COLO668 (cell line): ENCODE results near the gene MIB2.
"Not testable (repeated sequence)": the region's sequence is repeated elsewhere in the genome, so short reads cannot be mapped to it uniquely, and the experiment has no call there.

Source experiments
- DNase-seq: peaks from one replicate; lab custom pipeline; 2025; ENCODE audit not compliant: unreplicated experiment; lab: John Stamatoyannopoulos, UW

Gene MIB2

DNA sequence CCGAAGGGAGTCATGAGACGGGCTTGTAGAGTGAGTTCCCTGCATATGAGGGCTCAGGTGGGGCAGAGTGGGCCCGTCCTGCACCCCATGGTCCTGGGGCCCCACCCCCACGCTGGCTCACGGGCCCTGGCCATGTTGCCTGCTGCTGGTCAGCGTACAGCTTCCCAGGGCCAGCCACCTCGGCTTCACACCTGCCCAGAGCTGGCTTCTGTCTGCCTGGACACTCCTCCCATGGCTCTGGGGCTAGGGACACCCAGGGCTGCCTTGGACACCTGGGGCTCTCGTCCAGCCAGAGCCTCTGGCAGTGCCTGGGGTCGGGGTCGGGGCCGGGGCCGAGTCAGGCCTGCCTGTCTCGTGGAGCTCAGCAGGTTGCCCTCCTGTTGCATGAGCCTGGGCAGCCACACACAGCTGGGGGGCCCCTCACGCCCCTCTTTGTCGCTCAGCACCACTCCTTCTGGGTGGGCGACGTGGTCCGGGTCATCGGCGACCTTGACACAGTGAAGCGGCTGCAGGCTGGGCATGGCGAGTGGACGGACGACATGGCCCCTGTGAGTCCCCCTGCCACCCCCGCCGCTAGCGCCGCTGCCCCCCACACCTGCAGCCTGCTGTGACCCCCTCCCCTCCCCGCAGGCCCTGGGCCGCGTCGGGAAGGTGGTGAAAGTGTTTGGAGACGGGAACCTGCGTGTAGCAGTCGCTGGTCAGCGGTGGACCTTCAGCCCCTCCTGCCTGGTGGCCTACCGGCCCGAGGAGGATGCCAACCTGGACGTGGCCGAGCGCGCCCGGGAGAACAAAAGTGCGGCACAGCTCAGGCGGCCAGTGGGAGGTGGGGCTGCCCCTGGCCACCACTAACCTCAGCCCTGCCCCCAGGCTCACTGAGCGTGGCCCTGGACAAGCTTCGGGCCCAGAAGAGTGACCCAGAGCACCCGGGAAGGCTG, 11.2 kb downstream of the MIB2 start:
- no peak for DNase-seq

DNA sequence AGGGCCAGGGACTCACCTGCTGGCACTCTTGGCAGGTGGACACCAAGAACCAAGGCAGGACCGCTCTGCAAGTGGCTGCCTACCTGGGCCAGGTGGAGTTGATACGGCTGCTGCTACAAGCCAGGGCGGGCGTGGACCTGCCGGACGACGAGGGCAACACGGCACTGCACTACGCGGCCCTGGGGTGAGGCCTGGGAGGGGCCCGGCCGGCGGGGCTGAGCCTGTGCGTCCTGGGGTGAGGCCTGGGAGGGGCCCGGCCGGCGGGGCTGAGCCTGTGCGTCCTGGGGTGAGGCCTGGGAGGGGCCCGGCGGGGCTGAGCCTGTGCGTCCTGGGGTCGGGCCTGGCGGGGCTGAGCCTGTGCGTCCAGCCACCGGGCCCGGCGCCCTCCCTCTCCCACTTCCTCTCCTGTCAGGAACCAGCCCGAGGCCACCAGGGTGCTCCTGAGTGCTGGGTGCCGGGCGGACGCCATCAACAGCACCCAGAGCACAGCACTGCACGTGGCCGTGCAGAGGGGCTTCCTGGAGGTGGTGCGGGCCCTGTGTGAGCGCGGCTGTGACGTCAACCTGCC, 12.0 kb downstream of the MIB2 start:
- no peak for DNase-seq

DNA sequence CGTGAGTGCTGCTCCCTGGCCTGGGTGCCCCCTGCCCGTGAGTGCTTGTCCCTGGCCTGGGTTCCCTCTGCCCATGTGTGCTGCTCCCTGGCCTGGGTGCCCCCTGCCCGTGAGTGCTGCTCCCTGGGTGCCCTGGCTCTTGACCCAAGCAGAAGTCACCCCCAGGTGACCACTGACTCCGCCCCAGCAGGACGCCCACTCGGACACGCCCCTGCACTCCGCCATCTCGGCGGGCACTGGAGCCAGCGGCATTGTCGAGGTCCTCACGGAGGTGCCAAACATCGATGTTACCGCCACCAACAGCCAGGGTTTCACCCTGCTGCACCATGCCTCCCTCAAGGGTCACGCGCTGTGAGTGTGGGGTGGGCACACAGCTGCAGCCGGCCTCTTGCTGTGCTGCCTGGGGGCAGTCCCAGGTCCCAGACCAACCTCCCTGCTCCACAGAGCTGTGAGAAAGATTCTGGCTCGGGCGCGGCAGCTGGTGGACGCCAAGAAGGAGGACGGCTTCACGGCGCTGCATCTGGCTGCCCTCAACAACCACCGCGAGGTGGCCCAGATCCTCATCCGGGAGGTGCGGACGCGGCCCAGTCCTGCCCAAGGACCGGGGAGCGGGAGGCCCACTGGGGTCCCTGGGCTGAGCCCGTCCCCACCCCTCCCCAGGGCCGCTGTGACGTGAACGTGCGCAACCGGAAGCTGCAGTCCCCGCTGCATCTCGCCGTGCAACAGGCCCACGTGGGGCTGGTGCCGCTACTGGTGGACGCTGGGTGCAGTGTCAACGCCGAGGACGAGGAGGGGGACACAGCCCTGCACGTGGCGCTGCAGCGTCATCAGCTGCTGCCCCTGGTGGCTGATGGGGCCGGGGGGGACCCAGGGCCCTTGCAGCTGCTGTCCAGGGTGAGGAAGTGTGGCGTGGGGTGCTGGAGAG, 12.8 kb downstream of the MIB2 start:
- no peak for DNase-seq

DNA sequence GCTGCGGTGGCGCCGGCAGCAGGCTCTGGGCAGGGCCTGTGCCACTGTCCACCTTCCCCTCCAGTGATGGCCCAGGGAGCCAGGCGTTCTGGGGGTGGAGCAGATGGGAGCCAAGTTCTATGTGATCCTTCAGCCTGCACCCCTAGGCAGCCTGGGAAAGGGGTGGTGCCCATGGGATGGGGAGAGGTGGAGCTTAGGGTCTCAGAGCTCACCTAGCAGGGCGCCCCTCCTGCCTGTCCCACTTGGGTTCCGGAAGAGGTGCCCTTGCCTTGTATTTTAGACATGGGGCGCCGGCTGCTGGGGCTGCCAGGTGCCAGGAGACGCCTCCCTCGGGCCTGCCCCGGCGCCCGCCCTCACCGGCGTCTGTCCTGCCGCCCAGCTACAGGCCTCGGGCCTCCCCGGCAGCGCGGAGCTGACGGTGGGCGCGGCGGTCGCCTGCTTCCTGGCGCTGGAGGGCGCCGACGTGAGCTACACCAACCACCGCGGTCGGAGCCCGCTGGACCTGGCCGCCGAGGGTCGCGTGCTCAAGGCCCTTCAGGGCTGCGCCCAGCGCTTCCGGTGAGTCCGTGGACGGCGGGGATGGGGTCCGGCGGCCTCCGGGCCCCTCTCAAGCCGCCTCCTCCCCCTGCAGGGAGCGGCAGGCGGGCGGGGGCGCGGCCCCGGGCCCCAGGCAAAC, 13.6 kb downstream of the MIB2 start:
- no peak for DNase-seq

DNA sequence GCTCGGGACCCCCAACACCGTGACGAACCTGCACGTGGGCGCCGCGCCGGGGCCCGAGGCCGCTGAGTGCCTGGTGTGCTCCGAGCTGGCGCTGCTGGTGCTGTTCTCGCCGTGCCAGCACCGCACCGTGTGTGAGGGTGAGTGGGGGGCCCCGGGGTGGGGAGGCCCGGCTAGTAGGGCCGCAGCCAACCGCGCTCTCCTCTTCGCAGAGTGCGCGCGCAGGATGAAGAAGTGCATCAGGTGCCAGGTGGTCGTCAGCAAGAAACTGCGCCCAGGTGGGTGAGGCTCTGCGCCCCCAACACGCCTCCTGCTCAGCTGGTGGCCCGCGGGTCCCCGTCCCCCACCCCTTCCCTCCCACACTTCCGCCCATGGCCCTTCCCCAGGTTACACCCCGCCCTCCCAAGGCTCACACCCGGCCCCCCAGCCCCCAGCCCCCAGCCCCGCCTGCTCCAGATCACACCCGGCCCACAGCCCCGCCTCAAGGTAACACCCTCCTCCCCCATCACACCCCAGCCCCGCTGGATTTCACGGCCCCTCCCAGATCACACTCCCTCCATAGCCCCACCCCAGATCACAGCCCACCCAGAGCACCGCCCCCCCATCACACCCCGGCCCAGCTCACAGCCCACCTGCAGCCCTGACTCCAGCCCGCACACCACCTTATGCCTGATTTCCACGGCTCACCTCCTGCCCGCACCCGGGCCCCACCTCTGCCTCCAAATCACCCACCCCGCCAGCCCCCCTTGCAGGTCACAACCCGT, 14.3 kb downstream of the MIB2 start:
- DNase-seq: no peak

DNA sequence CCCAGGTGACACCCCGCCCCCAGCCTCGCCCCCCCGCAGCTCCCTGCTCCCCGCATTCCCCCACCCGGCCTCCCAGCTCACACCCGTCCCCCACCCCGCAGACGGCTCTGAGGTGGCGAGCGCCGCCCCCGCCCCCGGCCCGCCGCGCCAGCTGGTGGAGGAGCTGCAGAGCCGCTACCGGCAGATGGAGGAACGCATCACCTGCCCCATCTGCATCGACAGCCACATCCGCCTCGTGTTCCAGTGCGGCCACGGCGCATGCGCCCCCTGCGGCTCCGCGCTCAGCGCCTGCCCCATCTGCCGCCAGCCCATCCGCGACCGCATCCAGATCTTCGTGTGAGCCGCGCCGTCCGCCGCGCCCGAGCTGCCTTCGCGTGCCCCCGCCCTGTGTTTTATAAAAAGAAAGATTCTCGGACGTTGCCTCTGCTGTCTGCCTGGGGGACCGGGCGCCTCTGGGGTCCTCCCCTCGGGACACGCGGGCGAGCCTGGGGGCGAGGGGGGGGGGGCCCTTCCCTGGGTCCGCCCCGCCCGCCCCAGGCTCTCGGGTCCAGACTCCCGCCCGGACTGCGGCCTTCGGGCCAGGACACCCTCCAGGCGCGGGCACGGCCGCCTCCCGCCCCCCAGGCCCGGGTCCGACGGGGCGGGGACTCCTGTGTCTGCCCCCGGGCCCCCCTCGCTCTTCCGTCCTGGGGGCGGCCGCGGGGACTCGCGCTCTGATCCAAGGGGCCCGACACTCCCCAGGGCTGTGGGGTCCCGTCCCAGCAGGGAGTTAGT, 15.1 kb downstream of the MIB2 start:
- DNase-seq: no peak

- DNase-seq: no peak
These were observed 15.9 kb downstream of the MIB2 start for GRCh38 chr1:1630965-1631781.

DNA sequence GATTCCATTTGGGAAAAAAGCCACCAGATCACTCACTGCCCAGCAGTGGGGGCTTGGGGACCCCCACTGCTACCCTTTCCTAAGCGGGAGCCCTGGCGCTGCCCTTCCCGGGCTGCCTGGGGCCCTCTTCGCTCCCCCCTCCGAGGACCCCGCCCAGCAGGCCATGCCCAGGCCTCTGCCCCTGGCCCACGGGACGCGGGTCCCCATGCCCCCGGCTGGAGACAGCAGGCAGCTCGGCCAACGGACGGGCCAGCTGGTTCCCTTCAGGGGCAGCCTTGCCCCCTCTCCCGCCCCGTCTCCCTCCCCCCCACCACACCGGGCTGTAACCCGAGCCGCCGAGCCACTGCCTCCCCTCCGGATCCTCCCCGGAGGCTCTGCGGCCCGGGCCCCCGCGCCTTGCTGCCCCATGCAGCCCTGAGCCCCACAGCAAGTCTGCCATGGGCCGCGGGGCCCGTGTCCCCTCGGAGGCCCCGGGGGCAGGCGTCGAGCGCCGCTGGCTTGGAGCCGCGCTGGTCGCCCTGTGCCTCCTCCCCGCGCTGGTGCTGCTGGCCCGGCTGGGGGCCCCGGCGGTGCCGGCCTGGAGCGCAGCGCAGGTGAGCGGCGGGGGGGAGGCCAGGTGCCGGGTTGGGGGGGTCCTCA, 16.6 kb downstream of the MIB2 start, which contains the start of gene MMP23B:
TSS of gene MMP23B (plus strand) at position 392 of the 639 bp plus-strand sequence. CDS start at position 438, 46 bp downstream.
- no peak for DNase-seq

DNA sequence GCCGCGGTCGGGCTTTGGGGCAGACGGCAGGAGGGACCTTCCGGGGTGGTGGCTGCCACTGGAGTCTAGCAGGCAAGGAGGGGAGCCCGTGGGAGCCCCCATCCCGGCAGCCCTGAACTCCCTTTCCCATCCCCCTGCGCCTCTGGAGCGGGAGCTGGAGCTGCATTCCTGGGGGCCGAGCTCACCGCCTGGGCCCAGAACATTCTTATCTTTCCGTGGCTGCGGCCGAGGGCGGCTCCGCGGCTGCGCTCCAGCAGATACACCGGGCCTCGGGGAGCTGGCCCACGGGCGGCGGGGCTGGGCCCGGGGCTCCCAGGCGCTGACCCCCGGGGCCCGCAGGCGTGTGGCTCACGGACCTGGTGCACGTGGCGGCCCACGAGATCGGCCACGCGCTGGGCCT, 18.1 kb downstream of the MIB2 start:
- not testable (repeated sequence) for DNase-seq

GRCh38 chr1:1634613-1635012, 19.3 kb downstream of the MIB2 start:
- not testable (repeated sequence) for DNase-seq

DNA sequence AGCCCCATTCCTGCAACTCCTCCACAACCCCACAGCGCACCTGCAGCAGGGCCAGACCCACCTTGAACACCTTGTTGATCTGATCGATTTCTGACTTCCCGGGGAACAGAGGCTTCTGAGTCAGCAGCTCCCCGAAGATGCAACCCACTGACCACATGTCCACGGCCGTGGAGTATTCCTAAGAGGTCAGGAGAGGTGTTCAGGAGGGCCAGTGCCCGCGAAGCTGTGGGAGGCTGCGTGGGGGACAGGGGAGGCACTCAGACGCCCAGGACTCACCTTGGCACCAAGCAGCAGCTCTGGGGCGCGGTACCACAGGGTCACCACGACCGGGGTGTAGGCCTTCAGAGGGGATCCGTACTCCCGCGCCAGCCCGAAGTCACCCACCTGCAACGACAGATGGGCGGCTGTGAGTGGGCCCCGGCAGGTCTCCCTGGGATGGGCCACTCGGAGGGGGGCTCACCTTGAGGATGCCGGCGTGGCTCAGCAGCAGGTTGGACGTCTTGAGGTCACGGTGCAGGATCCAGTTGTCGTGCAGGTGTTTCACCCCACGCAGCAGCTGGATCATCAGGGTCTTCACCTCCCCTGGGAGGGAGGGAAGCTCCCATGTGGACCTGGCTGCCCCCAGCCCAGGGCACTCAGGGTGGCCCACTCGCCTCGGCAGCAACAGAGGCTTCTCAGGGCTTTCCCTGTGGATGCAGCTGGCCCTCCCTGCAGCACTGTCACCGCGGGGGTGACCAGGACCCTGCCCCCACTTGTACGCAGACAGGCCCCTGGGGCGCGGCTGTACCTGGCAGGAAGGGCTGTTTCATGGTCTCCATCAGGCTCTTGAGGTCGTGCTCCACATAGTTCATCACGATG, 21.6 kb downstream of the MIB2 start:
- DNase-seq: not testable (repeated sequence)

DNA sequence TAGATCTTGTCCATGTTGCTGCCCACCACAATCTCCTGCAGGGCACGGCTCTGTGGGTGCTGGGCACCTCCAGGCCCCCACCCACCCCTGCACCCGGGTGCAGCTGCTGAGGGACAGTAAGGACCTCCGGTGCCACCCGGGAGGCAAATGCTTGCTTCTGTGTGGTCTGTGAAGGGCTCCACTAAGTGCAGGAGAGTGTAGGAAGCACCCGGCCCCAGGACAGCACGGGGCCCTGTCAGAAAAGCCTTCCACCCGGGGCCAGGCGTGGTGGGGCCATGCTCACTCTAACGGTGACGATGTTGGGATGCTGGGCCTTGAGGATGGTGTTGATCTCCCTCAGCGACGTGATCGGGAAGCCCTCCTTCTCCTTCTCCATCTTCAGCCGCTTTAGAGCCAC, 22.2 kb downstream of the MIB2 start:
- DNase-seq: not testable (repeated sequence)

GRCh38 chr1:1638528-1638927, 23.2 kb downstream of the MIB2 start:
- DNase-seq: not testable (repeated sequence)

- not testable (repeated sequence) for DNase-seq
These were observed 24.1 kb downstream of the MIB2 start for GRCh38 chr1:1639368-1639767.

GRCh38 chr1:1640081-1640480, 24.8 kb downstream of the MIB2 start:
- not testable (repeated sequence) for DNase-seq

DNA sequence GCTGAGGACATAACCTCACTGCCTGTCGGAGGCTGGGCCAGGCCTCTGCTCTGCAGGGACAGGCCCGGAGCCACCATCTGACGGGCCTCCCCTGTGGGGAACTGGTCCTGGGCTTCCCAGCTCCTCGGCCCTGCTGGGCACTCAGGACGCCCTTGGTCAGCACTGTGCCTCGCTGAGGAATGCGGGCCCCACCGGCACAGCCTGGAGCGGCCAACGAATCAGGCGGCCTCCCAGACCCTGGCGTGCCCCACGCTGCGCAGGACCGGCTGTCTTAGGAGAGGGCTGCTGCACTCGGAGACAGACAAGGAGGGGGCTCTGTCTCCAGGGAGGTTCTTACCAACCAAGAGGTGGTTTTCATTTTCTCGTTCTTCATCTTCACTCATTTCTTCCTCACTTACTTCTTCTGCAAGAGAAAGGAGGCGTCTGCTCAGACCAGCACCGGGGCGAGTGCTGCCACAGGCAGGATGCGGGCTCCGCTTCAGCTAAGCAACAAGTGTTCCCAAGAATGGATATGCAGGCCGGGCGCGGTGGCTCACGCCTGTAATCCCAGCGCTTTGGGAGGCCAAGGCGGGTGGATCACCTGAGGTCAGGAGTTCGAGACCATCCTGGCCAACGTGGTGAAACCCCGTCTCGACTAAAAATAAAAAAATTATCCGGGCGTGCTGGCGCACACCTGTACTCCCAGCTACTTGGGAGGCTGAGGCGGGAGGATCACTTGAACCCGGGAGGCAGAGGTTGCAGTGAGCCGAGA, 25.6 kb downstream of the MIB2 start:
- not testable (repeated sequence) for DNase-seq
